ENCODE data around the gene PKNOX2. TPM values are rescaled to one million over a fixed set of nuclear protein-coding genes. Genes with fewer than 3 reads are reported as not detected.
A peak's percentile ranks its signal among the peaks of the same experiment; 100 is the strongest.

PKNOX2 gene
- polyA plus RNA-seq, 4 donors: 12.0 to 24.9 (median 13.1) TPM

GRCh38 chr11:125348674-125349309 lies 184.2 kb downstream of the PKNOX2 start:
- DNase-seq (ENCODE audit: low read depth in 4 of 4, low spot score in 3 of 4): no peak

- no peak for DNase-seq (ENCODE audit: low read depth in 4 of 4, low spot score in 3 of 4)
These were observed 185.9 kb downstream of the PKNOX2 start for GRCh38 chr11:125350206-125351032.

- peak in 1 of 4 donors; percentile 69 for DNase-seq (ENCODE audit: low read depth in 4 of 4, low spot score in 3 of 4)
These were observed 186.7 kb downstream of the PKNOX2 start for GRCh38 chr11:125351033-125351867.

DNA sequence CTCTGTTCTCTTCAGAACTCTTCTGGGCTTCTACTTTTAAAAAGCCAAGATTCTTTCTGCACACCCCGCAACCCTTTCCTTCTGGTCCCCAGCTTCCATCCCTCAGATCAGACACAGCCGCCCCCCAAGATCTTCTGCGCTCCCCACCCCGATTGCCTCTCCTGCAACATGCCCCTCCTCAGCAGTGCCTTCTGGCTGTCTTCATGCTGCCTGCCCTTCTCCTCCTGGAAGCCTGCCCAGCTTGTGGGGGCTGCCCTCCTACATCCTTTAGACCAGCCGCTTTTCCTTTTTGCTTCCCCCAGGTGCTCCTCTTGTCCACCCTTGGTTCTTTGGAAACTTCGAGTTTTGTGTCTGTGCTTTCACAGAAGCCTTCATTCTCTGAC lies 187.3 kb downstream of the PKNOX2 start:
- no peak for DNase-seq (ENCODE audit: low read depth in 4 of 4, low spot score in 3 of 4)

DNA sequence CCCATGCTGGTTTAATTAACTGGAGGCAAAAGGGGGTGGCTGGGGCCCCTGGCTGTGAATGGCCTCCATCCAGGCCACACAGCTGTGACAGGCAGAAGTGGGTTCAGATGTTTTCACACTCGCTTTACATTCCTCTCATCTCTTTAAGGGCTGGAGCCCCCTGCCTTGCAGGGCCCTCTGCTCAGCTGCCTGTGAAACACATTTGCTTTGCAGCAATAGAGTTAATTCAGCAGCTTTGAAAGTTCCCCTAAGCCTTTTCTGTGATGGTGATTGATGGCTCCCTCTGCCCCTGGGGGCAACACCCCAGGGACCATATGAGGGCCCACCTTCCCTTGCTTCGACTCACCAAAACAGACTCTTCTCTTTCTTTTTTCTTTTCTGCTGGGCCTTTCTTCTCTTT lies 192.2 kb downstream of the PKNOX2 start:
- no peak for DNase-seq (ENCODE audit: low read depth in 4 of 4, low spot score in 3 of 4)

DNA sequence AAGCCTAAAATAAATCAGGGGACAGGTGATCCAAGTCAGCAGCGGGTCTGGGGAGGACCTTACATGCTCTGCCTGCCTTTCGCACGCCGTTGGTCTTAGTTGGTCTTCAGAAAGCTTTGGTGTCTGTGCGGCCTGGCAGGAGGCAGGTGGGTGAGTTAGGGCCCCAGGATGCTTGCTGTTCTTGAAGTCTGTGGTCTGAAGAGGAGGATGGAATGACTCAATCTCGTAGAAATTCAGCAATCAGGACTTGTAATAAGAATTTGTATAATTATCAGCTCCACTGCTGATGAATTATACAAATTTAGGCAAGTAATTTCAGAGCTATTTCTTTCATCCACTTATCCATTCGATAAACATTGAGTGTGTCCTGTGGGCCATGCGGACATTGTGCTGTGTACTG lies 193.0 kb downstream of the PKNOX2 start:
- no peak for DNase-seq (ENCODE audit: low read depth in 4 of 4, low spot score in 3 of 4)

- DNase-seq (ENCODE audit: low read depth in 4 of 4, low spot score in 3 of 4): no peak
These were observed 193.8 kb downstream of the PKNOX2 start for GRCh38 chr11:125358254-125358840.

- DNase-seq (ENCODE audit: low read depth in 4 of 4, low spot score in 3 of 4): no peak
These were observed 194.6 kb downstream of the PKNOX2 start for GRCh38 chr11:125359130-125359529.

GRCh38 chr11:125360066-125360465 lies 195.5 kb downstream of the PKNOX2 start:
- no peak for DNase-seq (ENCODE audit: low read depth in 4 of 4, low spot score in 3 of 4)

GRCh38 chr11:125364121-125364826 lies 199.7 kb downstream of the PKNOX2 start:
- no peak for DNase-seq (ENCODE audit: low read depth in 4 of 4, low spot score in 3 of 4)

DNA sequence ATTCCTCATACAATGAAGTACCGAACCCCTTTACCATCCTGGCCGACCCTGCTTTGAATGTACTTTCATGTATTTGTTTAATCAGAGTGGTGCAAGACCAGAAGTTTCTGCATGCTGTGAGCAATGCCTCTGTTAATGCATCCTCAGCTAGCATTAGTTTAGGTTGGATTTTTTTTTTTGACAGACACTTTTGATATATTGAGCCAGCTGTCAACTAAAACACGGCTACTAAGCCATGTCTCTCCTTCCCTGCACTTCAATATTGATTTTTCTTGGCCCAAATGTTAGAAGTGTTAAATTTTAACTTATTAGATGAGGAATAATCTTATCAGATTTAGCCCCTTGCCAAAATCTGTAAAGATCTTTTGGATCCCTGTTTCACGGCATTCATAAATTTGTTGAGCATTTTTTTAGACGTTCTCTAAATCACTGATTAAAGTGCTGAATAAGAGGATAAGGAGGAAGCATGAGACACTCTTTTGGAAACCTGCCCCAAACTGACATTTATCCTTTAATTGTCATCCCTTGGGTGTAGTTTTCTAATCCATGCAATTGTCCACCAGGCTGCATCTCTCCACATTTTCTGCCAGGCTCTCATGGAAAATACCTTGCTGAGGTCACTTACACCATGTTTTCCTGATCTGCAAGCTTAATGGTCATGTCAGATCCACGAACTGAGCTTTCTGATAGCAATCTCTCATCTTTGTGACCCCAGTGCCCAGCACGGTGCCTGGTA lies 200.8 kb downstream of the PKNOX2 start:
- DNase-seq (ENCODE audit: low read depth in 4 of 4, low spot score in 3 of 4): no peak

DNA sequence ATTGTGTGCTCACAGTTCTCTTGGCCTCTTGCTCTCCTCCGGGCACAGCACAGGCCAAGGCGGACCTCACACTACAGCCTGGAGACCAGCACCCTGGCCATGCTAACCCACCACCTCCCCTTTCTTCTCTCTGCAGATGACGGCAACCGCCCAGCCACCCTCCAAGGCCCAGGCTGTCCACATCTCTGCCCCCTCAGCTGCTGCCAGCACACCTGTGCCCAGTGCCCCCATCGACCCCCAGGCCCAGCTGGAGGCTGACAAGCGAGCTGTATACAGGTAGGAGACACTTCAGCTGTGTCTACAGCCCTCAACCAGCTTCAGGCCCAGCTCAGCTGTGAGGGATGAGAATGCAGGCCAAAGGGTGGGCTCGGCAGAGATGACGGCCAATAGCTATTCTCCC lies 203.2 kb downstream of the PKNOX2 start:
- no peak for DNase-seq (ENCODE audit: low read depth in 4 of 4, low spot score in 3 of 4)

GRCh38 chr11:125368757-125369156 lies 204.2 kb downstream of the PKNOX2 start:
- DNase-seq (ENCODE audit: low read depth in 4 of 4, low spot score in 3 of 4): no peak

GRCh38 chr11:125369808-125370207 lies 205.3 kb downstream of the PKNOX2 start:
- no peak for DNase-seq (ENCODE audit: low read depth in 4 of 4, low spot score in 3 of 4)

GRCh38 chr11:125370561-125371389 lies 206.2 kb downstream of the PKNOX2 start:
- no peak for DNase-seq (ENCODE audit: low read depth in 4 of 4, low spot score in 3 of 4)

- DNase-seq (ENCODE audit: low read depth in 4 of 4, low spot score in 3 of 4): no peak
These were observed 206.9 kb downstream of the PKNOX2 start for GRCh38 chr11:125371431-125371935.

GRCh38 chr11:125372088-125372487 lies 207.5 kb downstream of the PKNOX2 start:
- no peak for DNase-seq (ENCODE audit: low read depth in 4 of 4, low spot score in 3 of 4)

- no peak for DNase-seq (ENCODE audit: low read depth in 4 of 4, low spot score in 3 of 4)
These were observed 208.4 kb downstream of the PKNOX2 start for GRCh38 chr11:125372911-125373310.
